HG03103 (cell line): ENCODE data around the gene DHFR2.
"Not testable (repeated sequence)": the region's sequence is repeated elsewhere in the genome, so short reads cannot be mapped to it uniquely, and the experiment has no call there.

Source experiments
- ATAC-seq: cut with Tn5 transposase; IDR thresholded peaks from one replicate; pipeline ENCODE4 v1.9.1; 2021; ENCODE audit warnings: low read depth; ENCODE audit not compliant: unreplicated experiment

The DHFR2 gene

DNA sequence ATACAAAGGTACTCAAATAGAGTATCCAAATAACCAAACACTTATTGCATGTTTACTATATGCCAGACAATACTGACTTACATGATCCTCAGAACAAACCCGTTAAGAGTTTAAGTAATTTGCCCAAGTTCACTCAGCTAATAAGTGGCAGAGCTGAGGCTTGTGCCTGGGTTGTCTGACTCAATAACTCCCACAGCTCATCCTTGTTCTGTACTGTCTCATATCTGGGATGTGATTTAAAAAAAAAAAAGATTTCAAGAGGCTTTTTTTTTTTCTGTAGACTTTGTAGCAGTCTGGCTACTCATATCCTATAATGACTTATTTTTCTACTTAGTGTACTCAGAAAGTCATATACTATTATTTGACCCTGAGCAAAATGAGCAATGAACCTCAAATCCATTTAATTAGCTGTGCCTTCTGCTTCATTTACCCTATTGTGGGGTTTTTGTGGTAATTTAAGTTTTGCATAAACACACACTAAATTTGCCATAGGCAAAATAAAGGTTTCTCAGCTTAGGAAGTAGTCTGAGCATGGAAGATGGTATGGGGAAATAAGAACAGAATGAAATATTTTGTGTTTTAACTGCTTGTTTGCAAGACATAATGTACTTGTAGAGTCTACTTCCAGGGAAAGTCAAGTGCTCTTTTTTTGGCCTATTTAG, 3.2 kb upstream of the DHFR2 start:
- ATAC-seq: no peak

DNA sequence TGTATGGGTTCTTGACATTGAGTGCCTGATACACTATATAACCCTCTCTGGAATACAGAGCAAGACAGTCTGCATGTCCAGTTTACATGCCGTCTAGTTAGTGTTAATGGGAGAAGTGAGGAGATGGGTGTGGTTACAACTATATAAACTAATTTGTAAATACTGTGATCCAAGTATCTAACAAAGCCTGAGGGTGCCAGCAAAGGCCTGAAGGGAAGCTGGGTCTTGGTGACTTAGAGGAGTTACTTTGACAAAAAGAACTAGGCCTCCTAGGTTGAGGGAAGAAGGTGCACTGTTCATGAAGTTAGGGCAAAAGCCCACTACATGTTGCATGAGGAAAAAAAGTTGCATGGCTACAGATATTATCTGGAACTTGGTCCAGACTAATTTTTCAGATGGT, 2.4 kb upstream of the DHFR2 start:
- no peak for ATAC-seq

DNA sequence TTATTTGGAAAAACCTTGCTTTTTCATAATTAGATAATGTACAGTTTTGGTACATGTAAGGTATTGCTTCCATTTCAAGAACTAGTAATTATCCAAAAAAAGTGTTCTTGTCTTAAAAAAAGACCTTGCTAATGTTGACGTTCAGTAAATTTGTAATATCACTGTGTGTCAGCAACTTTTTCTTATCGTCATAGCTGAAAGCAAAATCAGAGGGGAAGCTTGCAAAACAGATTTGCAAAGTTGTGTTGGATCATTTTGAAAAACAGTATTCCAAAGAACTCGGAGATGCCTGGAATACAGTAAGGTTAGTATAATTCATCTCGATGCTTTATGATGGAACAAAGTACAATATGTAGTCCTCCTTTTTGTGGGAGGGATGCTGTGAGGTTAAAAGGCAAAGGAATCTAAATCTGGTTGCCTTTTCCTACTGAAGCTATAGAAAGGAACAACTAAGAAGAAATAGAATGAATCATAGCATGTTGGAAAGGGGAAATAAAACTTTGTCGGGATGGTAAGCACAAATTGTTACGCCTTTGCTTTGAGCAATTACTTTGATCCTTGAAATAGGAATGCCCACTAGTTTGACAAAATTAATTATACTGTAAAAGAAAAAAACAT, 1.6 kb upstream of the DHFR2 start:
- no peak for ATAC-seq

GRCh38 chr3:94063496-94064119, 892 bp upstream of the DHFR2 start:
- no peak for ATAC-seq

GRCh38 chr3:94061297-94061696, 1.4 kb downstream of the DHFR2 start:
- ATAC-seq: no peak

GRCh38 chr3:94050546-94050945, 12.2 kb downstream of the DHFR2 start:
- no peak for ATAC-seq

- ATAC-seq: no peak
Observed at GRCh38 chr3:94049267-94049666, 13.4 kb downstream of the DHFR2 start.

- no peak for ATAC-seq
Observed at GRCh38 chr3:94046533-94046932, 16.2 kb downstream of the DHFR2 start.

DNA sequence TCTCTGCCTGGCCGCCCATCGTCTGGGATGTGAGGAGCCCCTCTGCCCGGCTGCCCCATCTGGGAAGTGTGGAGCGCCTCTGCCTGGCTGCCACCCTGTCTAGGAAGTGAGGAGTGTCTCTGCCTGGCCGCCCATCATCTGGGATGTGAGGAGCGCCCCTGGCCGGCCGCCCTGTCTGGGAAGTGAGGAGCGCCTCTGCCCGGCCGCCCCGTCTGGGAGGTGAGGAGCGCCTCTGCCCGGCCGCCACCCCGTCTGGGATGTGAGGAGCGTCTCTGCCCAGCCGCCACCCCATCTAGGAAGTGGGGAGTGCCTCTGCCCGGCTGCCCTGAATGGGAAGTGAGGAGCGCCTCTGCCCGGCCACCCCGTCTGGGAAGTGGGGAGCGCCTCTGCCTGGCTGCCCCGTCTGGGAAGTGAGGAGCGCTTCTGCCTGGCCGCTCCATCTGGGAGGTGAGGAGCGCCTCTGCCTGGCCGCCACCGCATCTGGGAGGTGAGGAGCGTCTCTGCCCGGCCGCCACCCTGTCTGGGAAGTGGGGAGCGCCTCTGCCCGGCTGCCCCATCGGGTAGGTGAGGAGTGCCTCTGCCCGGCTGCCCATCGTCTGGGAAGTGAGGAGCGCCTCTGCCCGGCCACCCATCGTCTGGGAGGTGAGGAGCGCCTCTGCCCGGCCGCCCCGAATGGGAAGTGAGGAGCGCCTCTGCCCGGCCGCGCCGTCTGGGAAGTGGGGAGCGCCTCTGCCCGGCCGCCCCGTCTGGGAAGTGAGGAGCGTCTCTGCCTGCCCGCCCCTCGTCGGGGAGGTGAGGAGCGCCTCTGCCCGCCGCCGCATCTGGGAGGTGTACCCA, 18.4 kb downstream of the DHFR2 start:
- not testable (repeated sequence) for ATAC-seq

DNA sequence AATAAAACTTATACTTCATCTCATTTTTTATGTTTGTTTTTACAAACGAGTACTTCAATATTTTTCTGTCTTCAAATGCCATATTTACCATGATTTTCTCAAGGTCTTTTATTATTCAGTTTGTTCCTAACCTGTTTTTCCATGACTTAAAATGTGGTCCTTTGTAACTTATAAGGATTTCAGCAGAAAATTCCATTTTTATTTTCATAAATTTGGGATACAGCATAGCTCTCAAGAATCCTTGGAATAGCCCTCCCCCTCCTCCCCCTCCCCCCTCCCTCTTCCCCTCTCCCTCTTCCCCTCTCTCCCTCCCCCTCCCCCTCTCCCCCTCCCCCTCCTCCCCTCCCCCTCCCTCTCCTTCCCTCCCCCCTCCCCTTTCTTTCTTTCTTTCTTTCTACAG, 19.4 kb downstream of the DHFR2 start:
- ATAC-seq: no peak

GRCh38 chr3:94036909-94037507, 25.7 kb downstream of the DHFR2 start:
- ATAC-seq: peak; percentile 83

DNA sequence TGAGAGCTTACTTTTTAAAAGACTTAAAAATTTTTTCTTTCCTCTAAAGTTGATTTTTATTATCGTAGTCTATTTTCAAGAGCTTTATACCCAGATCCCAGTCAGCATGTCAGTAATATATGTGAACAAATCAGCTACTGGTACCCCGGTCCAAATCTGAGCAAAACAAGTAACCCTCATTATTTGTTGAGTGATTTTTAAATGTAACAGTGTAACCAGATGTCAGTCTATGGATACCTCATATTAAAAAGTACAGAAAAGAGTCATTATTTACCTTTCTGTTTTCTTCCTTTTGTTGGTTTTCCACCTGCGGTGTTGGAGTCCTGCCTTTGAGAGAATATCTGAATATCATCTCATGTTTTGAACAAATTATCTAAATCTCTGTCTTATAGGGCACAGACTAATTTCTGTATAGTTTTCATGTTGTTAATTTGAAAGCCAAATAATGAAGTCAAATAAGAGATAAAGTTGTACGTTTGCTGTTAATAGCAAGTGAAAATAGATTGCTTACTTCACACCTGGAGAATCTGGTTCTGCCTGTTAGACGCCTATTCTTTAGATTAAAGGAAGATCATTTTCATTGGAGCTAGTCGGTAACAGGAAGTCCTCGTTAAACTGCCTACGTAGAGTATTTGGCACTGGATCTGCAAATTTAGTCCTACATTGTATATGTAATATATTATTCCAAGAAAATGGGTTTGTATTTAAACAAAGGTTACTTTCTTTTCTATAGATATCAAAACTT, 34.5 kb downstream of the DHFR2 start, which contains the start of gene STX19:
TSS of gene STX19 (minus strand) at position 505 of the 745 bp plus-strand sequence. CDS start 13,328 bp downstream, outside the sequence.
- ATAC-seq: no peak

GRCh38 chr3:94026623-94027022, 36.1 kb downstream of the DHFR2 start:
- ATAC-seq: no peak

- ATAC-seq: no peak
Observed at GRCh38 chr3:94024385-94024784, 38.3 kb downstream of the DHFR2 start.

DNA sequence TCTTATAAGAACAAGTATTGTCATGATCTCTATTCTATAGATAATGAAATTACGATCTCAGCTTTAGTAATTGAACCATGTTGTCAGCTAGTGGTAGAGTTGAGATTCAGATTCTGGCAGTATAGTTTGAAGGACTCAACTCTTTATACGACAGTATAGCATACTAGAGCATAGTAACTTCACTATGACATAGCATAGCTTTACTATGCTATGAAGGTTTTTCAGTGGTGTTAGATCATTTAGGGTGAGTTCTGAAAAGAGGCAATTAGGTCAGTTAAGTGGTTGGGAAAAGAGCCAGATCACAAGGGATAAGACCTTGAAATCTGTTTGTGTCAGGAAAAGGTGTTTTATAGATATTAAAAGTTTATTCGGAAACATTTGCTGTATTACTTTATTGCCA, 42.4 kb downstream of the DHFR2 start:
- ATAC-seq: no peak

- no peak for ATAC-seq
Observed at GRCh38 chr3:94019659-94020058, 43.1 kb downstream of the DHFR2 start.

DNA sequence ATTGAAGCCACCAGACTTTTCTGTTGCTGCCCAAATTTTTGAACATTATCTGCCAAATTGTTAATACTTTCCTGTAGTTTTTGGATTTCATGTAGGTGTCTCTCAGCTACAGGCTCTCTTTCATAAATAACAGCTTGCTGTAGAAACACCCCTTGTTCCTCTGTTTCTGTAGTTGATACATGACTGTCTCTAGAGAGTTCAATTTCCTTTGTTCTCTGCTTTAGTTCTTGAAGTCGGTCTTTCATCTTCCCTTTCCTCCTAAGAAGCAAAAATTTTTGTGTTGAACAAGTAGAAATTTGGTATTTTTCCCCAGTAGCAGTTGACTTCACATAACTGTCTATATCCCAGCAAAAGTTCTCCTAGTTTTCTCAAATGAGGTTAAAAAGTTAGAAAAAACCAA, 47.7 kb downstream of the DHFR2 start:
- ATAC-seq: no peak

GRCh38 chr3:94012185-94012584, 50.5 kb downstream of the DHFR2 start:
- no peak for ATAC-seq

DNA sequence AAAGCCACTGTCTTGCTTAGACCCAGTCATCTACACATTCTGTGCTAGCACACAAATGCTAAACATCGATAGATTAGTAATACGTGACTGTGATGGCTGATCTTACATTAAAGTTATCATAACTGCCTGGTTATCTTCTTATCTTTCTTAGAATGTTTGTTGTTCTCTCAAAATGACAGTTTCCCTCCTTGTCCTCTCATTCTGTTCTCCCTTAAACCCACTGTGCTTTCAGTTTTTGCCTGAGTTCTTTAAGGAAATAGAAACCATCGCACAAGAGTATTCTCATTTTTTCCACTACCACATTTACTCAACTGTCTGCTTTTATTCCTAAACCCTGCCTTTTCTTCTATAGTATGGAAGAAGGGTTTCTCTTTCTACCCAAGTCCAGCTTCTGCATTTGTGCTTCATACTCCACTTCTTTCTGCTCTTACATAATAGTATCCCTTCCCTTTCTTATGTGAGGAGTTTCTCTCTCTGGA, 51.4 kb downstream of the DHFR2 start:
- no peak for ATAC-seq

DNA sequence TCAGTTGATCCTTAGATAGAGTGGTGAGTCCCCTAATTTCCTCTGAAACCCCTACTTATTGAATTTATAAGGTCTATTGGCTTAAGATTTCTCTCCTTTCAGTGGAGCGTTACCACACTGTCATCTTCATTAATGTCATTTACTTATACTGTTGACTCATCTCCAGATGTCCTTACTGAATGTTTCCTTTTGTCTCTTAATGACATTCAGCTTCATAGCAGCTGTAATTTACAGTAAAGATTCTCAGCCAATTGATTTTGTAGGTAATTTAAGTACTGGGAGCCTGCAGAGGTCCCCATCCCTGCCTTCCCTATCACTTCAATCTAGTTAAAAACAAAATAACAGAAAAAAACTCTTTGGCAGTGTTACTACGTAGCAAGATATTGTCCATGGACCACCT, 53.1 kb downstream of the DHFR2 start:
- ATAC-seq: no peak
